Astrocyte (in vitro differentiated cells and primary cell): ENCODE data around the gene ETS1.

Source experiments
- EZH2 ChIP-seq: IDR thresholded peaks from 2 replicates; pipeline ENCODE4 v1.6.1; 2012; ENCODE audit warnings: mild to moderate bottlenecking, low read length, inconsistent platforms; ENCODE audit not compliant: insufficient read depth
- TF ChIP-seq, protein P1 (sequence below): IDR thresholded peaks from 2 replicates; pipeline ENCODE4 v1.5.1; 2011; ENCODE audit warnings: low read depth, mild to moderate bottlenecking, inconsistent platforms, low read length, moderate library complexity; ENCODE audit not compliant: insufficient read depth

DNA sequence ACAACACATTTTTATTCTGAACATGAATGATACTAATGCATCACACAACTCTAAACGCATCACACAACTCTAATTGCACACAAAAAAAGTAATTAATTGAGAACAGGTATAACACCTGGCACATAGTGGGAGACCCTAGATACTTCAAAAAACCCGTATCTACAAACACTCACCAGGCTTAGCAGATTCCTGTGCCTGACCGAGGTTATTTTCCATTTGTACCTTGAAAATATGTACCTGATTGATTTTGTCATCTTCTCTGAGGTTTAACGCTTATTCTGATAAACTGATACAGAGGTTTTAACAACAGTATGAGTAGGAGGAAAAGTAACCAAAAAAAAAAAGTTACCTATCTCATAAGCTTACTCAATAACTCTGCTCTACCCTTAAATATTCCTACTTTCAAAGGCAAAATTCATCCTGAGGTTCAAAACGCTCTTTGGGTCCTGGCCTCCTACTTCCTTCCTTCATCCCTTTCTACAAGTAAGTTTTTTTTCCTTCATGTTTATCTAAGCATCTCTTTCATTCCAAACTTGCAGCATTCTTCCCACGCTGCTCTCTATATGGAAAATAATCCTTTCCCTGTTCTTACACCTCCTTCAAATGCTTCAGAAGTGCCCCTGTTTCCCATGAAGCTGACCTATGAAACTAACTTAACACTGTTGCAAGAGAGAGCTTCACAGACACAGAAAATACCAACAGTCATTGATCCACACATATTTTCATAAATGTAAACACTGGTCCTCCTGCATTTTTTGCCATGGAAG, 73.3 kb downstream of the ETS1 start:
- TF ChIP-seq, protein P1, sequence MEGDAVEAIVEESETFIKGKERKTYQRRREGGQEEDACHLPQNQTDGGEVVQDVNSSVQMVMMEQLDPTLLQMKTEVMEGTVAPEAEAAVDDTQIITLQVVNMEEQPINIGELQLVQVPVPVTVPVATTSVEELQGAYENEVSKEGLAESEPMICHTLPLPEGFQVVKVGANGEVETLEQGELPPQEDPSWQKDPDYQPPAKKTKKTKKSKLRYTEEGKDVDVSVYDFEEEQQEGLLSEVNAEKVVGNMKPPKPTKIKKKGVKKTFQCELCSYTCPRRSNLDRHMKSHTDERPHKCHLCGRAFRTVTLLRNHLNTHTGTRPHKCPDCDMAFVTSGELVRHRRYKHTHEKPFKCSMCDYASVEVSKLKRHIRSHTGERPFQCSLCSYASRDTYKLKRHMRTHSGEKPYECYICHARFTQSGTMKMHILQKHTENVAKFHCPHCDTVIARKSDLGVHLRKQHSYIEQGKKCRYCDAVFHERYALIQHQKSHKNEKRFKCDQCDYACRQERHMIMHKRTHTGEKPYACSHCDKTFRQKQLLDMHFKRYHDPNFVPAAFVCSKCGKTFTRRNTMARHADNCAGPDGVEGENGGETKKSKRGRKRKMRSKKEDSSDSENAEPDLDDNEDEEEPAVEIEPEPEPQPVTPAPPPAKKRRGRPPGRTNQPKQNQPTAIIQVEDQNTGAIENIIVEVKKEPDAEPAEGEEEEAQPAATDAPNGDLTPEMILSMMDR = no peak
- TF ChIP-seq EZH2 = no peak
